IgD-negative memory B cell (primary cell): ENCODE data around the gene RAPGEF5. TPM values are rescaled to one million over a fixed set of nuclear protein-coding genes. Genes with fewer than 3 reads are reported as not detected.
"Not testable (repeated sequence)": the region's sequence is repeated elsewhere in the genome, so short reads cannot be mapped to it uniquely, and the experiment has no call there.

ENCODE experiments used
- H3K27ac Mint-ChIP-seq, 3 donors: one replicate each; pipeline ENCODE4 v1.8.0; 2020 to 2022; ENCODE audit warnings: mild to moderate bottlenecking in 3 of 3, mixed read lengths in 3 of 3, moderate library complexity in 1 of 3
- H3K27me3 Mint-ChIP-seq: one replicate; pipeline ENCODE4 v1.8.0; 2021; ENCODE audit warnings: mixed read lengths
- H3K36me3 Mint-ChIP-seq: one replicate; pipeline ENCODE4 v1.8.0; 2020; ENCODE audit warnings: mild to moderate bottlenecking, mixed read lengths
- H3K4me1 Mint-ChIP-seq, 3 donors: one replicate each; pipeline ENCODE4 v1.8.0; 2020 to 2022; ENCODE audit warnings: mixed read lengths in 3 of 3, mild to moderate bottlenecking in 1 of 3
- H3K4me3 Mint-ChIP-seq, 4 donors: one replicate each; pipeline ENCODE4 v1.8.0; 2020 to 2022; ENCODE audit warnings: mild to moderate bottlenecking in 4 of 4, mixed read lengths in 4 of 4, moderate library complexity in 3 of 4
- H3K9me3 Mint-ChIP-seq, 3 donors: one replicate each; pipeline ENCODE4 v1.8.0; 2020 to 2021; ENCODE audit warnings: mixed read lengths in 3 of 3, mild to moderate bottlenecking in 1 of 3
- polyA plus RNA-seq: library from polyadenylated mRNA; unstranded; fragments of 300-500 nt; fragmentation: Illumina TruSeq; gene quantifications from one replicate; pipeline ENCODE4 v1.2.3, GENCODE V29; 2021

RAPGEF5 gene
- polyA plus RNA-seq, 1 donor from 2014 or later = 1.2 TPM

- Mint-ChIP-seq H3K27me3 (peaks cover 5% of the 10 kb centered on the region), H3K4me3 (no peak overlapping the region), H3K4me1 (peaks cover 0 to 4% (median 2%) of the 10 kb centered on the region in 3 donors), H3K36me3 (peaks cover 4% of the 10 kb centered on the region), H3K27ac (no peak overlapping the region), H3K9me3 (no peaks in the 10 kb centered on the region)
Observed at GRCh38 chr7:22114440-22114981, 242.4 kb downstream of the RAPGEF5 start.

- Mint-ChIP-seq H3K4me3 (no peak overlapping the region), H3K9me3 (no peaks in the 10 kb centered on the region), H3K4me1 (peaks cover 0 to 4% (median 0%) of the 10 kb centered on the region in 3 donors), H3K36me3 (no peaks in the 10 kb centered on the region), H3K27ac (no peak overlapping the region), H3K27me3 (peaks cover 5% of the 10 kb centered on the region)
Observed at GRCh38 chr7:22113041-22113440, 243.9 kb downstream of the RAPGEF5 start.

GRCh38 chr7:22111661-22112060, 245.3 kb downstream of the RAPGEF5 start:
- Mint-ChIP-seq H3K27ac (no peak overlapping the region), H3K9me3 (no peaks in the 10 kb centered on the region), H3K4me1 (peaks cover 0 to 3% (median 0%) of the 10 kb centered on the region in 3 donors), H3K4me3 (no peak overlapping the region), H3K36me3 (no peaks in the 10 kb centered on the region), H3K27me3 (peaks cover 5% of the 10 kb centered on the region)

- H3K27me3 Mint-ChIP-seq = peaks cover 5% of the 10 kb centered on the region
- no peak overlapping the region for H3K4me3 Mint-ChIP-seq
- H3K27ac Mint-ChIP-seq = no peak overlapping the region
- no peaks in the 10 kb centered on the region for H3K9me3 Mint-ChIP-seq
- no peaks in the 10 kb centered on the region for H3K36me3 Mint-ChIP-seq
- H3K4me1 Mint-ChIP-seq = peaks cover 0 to 3% (median 0%) of the 10 kb centered on the region in 3 donors
Observed at GRCh38 chr7:22110881-22111280, 246.1 kb downstream of the RAPGEF5 start.

- no peak overlapping the region for H3K27ac Mint-ChIP-seq
- H3K4me3 Mint-ChIP-seq = no peak overlapping the region
- H3K9me3 Mint-ChIP-seq = no peaks in the 10 kb centered on the region
- H3K4me1 Mint-ChIP-seq = peaks cover 0 to 3% (median 0%) of the 10 kb centered on the region in 3 donors
- H3K27me3 Mint-ChIP-seq = peaks cover 5% of the 10 kb centered on the region
- H3K36me3 Mint-ChIP-seq = no peaks in the 10 kb centered on the region
Observed at GRCh38 chr7:22110227-22110839, 246.6 kb downstream of the RAPGEF5 start.

GRCh38 chr7:22109761-22110160, 247.2 kb downstream of the RAPGEF5 start:
- Mint-ChIP-seq H3K27ac (no peak overlapping the region), H3K27me3 (peaks cover 5% of the 10 kb centered on the region), H3K36me3 (no peaks in the 10 kb centered on the region), H3K4me1 (peaks cover 0 to 3% (median 0%) of the 10 kb centered on the region in 3 donors), H3K4me3 (no peak overlapping the region), H3K9me3 (no peaks in the 10 kb centered on the region)

- Mint-ChIP-seq H3K4me1 (peaks cover 3 to 6% (median 3%) of the 10 kb centered on the region in 3 donors), H3K27ac (no peak overlapping the region), H3K4me3 (no peak overlapping the region), H3K36me3 (no peaks in the 10 kb centered on the region), H3K27me3 (peaks cover 8% of the 10 kb centered on the region), H3K9me3 (no peaks in the 10 kb centered on the region)
Observed at GRCh38 chr7:22108151-22108845, 248.7 kb downstream of the RAPGEF5 start.

GRCh38 chr7:22105550-22105949, 251.4 kb downstream of the RAPGEF5 start:
- Mint-ChIP-seq H3K9me3 (no peaks in the 10 kb centered on the region), H3K36me3 (no peaks in the 10 kb centered on the region), H3K27me3 (peaks cover 9% of the 10 kb centered on the region), H3K4me3 (no peak overlapping the region), H3K27ac (no peak overlapping the region), H3K4me1 (peaks cover 3 to 8% (median 3%) of the 10 kb centered on the region in 3 donors)

- no peaks in the 10 kb centered on the region for H3K9me3 Mint-ChIP-seq
Observed at GRCh38 chr7:22094413-22095342, 262.3 kb downstream of the RAPGEF5 start.

GRCh38 chr7:22093936-22094335, 263.0 kb downstream of the RAPGEF5 start:
- Mint-ChIP-seq H3K27ac (no peak overlapping the region), H3K9me3 (no peaks in the 10 kb centered on the region), H3K36me3 (no peaks in the 10 kb centered on the region), H3K4me3 (no peak overlapping the region), H3K4me1 (no peaks in the 10 kb centered on the region), H3K27me3 (peaks cover 8% of the 10 kb centered on the region)

More at GRCh38 chr7:22094413-22095342, 262.3 kb downstream of the RAPGEF5 start:
- Mint-ChIP-seq H3K4me1 (no peaks in the 10 kb centered on the region), H3K4me3 (no peak overlapping the region), H3K27me3 (peaks cover 9% of the 10 kb centered on the region), H3K36me3 (no peaks in the 10 kb centered on the region), H3K27ac (no peak overlapping the region)

GRCh38 chr7:22093001-22093400, 264.0 kb downstream of the RAPGEF5 start:
- H3K4me1 Mint-ChIP-seq = no peaks in the 10 kb centered on the region
- H3K27me3 Mint-ChIP-seq = peaks cover 4% of the 10 kb centered on the region
- H3K27ac Mint-ChIP-seq = no peak overlapping the region
- H3K36me3 Mint-ChIP-seq = no peaks in the 10 kb centered on the region
- H3K9me3 Mint-ChIP-seq = no peaks in the 10 kb centered on the region
- no peak overlapping the region for H3K4me3 Mint-ChIP-seq

- H3K4me3 Mint-ChIP-seq, H3K27me3 Mint-ChIP-seq, H3K4me1 Mint-ChIP-seq, H3K9me3 Mint-ChIP-seq, H3K36me3 Mint-ChIP-seq, H3K27ac Mint-ChIP-seq: not testable (repeated sequence)
Observed at GRCh38 chr7:22090958-22091525, 265.9 kb downstream of the RAPGEF5 start.

GRCh38 chr7:22090512-22090911, 266.4 kb downstream of the RAPGEF5 start:
- peaks cover under 1% of the 10 kb centered on the region for H3K27me3 Mint-ChIP-seq
- no peaks in the 10 kb centered on the region for H3K9me3 Mint-ChIP-seq
- H3K4me3 Mint-ChIP-seq = no peak overlapping the region
- no peaks in the 10 kb centered on the region for H3K4me1 Mint-ChIP-seq
- H3K27ac Mint-ChIP-seq = no peak overlapping the region
- H3K36me3 Mint-ChIP-seq = no peaks in the 10 kb centered on the region

- H3K9me3 Mint-ChIP-seq = no peaks in the 10 kb centered on the region
- no peak overlapping the region for H3K4me3 Mint-ChIP-seq
- no peaks in the 10 kb centered on the region for H3K4me1 Mint-ChIP-seq
- H3K27ac Mint-ChIP-seq = no peak overlapping the region
- H3K27me3 Mint-ChIP-seq = no peaks in the 10 kb centered on the region
- H3K36me3 Mint-ChIP-seq = no peaks in the 10 kb centered on the region
Observed at GRCh38 chr7:22090107-22090506, 266.8 kb downstream of the RAPGEF5 start.
